Ovary (tissue), 3 donors: ENCODE results near the gene PLPP3.

ENCODE experiments used
- CTCF ChIP-seq, 3 donors: fragments of 450-650 bp in 2 of 3; fragments of 200-600 bp in 1 of 3; IDR thresholded peaks; one replicate each; pipeline versions ENCODE4 v1.5.1 to v1.8.0; 2016 to 2022; ENCODE audit warnings: antibody characterized with exemption in 3 of 3, mild to moderate bottlenecking in 1 of 3
- POLR2A ChIP-seq: fragments of 450-650 bp; IDR thresholded peaks from one replicate; pipeline ENCODE4 v1.6.1; 2017; ENCODE audit warnings: antibody characterized with exemption, mild to moderate bottlenecking, moderate library complexity
- donor health status: DM: no; HTN: no; CAD: no.

DNA sequence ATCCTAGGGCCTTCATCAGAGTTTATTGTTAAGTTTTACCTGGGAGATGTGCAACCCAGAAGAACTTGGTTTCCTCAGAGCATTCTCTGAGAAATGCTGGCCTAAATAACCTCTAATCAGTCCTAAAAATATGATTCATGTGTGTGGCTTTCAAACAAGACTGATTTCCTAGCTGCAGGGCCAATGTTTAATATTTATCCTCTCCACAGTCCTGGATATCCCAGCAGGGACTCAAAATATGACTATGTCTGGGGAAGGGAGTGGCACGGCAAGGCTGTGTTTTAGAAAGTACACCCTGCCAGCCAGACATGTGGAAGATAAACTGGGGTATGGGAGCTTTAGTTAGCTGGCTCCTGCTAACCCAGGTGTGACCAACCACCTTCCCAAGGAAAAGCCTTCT lies 26.3 kb downstream of the PLPP3 start:
- TF ChIP-seq CTCF (IDR thresholded peaks at IDR 0.05): no peak
- no peak for TF ChIP-seq POLR2A
